ENCODE results near the gene UBXN4.
"Not testable (repeated sequence)": the region's sequence is repeated elsewhere in the genome, so short reads cannot be mapped to it uniquely, and the experiment has no call there.

Gene UBXN4, protein sequence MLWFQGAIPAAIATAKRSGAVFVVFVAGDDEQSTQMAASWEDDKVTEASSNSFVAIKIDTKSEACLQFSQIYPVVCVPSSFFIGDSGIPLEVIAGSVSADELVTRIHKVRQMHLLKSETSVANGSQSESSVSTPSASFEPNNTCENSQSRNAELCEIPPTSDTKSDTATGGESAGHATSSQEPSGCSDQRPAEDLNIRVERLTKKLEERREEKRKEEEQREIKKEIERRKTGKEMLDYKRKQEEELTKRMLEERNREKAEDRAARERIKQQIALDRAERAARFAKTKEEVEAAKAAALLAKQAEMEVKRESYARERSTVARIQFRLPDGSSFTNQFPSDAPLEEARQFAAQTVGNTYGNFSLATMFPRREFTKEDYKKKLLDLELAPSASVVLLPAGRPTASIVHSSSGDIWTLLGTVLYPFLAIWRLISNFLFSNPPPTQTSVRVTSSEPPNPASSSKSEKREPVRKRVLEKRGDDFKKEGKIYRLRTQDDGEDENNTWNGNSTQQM
- long read RNA-seq, donor 1, full-length matches to known transcripts, result 13 of 39 reads
- long read RNA-seq, donor 1, partial matches to known transcripts, result 26 of 39 reads
- long read RNA-seq, donor 1, other reads (novel, unspliced or antisense), result 0 of 39 reads
- long read RNA-seq, donor 2, full-length matches to known transcripts, result 5 of 47 reads
- long read RNA-seq, donor 2, partial matches to known transcripts, result 42 of 47 reads
- long read RNA-seq, donor 2, other reads (novel, unspliced or antisense), result 0 of 47 reads
- long read RNA-seq, donor 3, full-length matches to known transcripts, result 4 of 39 reads
- long read RNA-seq, donor 3, partial matches to known transcripts, result 35 of 39 reads
- long read RNA-seq, donor 3, other reads (novel, unspliced or antisense), result 0 of 39 reads
- long read RNA-seq, donor 4, full-length matches to known transcripts, result 5 of 47 reads
- long read RNA-seq, donor 4, partial matches to known transcripts, result 42 of 47 reads
- long read RNA-seq, donor 4, other reads (novel, unspliced or antisense), result 0 of 47 reads
- long read RNA-seq, donor 5, full-length matches to known transcripts, result 11 of 28 reads
- long read RNA-seq, donor 5, partial matches to known transcripts, result 17 of 28 reads
- long read RNA-seq, donor 5, other reads (novel, unspliced or antisense), result 0 of 28 reads
- long read RNA-seq, donor 6, full-length matches to known transcripts, result 4 of 56 reads
- long read RNA-seq, donor 6, partial matches to known transcripts, result 52 of 56 reads
- long read RNA-seq, donor 6, other reads (novel, unspliced or antisense), result 0 of 56 reads
- long read RNA-seq, donor 7, full-length matches to known transcripts, result 8 of 45 reads
- long read RNA-seq, donor 7, partial matches to known transcripts, result 37 of 45 reads
- long read RNA-seq, donor 7, other reads (novel, unspliced or antisense), result 0 of 45 reads
- long read RNA-seq, donor 8, full-length matches to known transcripts, result 8 of 36 reads
- long read RNA-seq, donor 8, partial matches to known transcripts, result 28 of 36 reads
- long read RNA-seq, donor 8, other reads (novel, unspliced or antisense), result 0 of 36 reads

GRCh38 chr2:135741395-135742324 lies at the start of gene UBXN4:
TSS of gene UBXN4 (plus strand) at chr2:135741855. CDS start at chr2:135741930, 75 bp downstream.
- DNase-seq, result peak; percentile 96

DNA sequence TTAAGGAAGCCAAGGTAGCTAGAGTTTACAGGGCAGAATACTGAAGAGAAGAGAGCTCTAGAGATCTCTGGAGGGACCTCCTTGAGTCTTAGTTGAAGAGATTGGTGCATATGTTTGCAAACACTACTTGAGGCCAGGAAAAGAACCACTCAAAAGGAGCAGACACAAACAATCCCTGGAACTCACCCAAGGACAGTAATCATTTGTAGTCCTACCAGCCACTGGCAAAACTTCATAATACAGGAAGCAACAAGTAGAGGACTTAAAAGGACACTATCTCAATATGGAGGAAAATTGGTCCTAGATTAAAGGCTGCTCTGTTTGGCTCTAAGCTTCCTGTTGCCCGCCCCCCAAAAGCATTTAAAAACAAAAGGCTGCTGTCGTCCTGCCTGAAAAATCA lies 46.9 kb upstream of the UBXN4 start:
- DNase-seq, result no peak

DNA sequence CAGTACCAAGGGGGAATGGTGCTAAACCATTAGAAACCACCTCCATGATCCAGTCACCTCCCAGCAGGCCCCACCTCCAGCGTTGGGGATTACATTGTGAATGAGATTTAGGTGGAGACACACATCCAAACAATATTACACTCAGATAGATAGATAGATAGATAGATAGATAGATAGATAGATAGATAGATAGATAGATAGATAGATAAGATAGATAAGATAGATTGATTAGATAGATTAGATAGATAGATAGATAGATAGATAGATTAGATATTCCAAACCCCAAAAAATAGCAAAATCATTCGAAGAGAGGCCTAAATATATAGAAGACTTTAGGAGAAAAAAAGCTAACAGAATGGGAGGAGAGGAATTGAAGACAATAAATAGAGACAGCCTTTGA lies 42.8 kb upstream of the UBXN4 start:
- DNase-seq, result no peak

- DNase-seq, result no peak
These were observed 40.2 kb upstream of the UBXN4 start for GRCh38 chr2:135701442-135701841.

GRCh38 chr2:135703300-135703699 lies 38.4 kb upstream of the UBXN4 start:
- DNase-seq, result no peak

DNA sequence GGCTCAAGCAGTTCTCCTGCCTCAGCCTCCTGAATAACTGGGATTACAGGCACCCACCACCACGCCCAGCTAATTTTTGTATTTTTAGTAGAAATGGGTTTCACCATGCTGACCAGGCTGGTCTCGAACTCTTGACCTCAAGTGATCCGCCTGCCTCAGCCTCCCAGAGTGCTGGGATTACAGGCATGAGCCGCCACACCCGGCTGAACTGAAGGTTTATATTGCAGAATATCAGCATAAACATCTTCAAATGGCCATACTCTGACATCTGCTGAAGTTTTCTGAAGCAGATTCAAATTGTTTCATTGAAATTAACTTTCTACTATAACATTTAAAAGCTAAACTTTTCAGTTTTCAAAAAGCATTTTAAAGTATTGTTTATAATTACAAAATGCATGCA lies 37.6 kb upstream of the UBXN4 start:
- not testable (repeated sequence) for DNase-seq

DNA sequence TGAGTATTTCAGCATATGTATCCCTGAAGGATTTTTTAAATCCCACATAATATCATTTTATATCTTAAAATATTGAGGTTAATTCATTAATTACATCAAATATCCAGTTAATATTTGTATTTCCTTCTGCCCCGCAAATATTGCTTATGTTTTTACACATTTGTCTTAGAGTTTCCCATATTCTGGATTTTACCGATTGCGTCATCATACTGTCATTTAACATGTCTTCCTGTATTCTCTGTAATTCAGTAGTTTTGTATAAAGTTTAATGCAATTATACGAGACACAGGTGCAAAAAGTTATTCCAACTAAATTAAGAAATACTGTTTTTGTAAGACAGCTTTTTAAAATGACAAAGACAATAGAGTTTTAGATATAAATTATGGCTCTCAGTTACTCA lies 33.5 kb upstream of the UBXN4 start:
- DNase-seq, result no peak

DNA sequence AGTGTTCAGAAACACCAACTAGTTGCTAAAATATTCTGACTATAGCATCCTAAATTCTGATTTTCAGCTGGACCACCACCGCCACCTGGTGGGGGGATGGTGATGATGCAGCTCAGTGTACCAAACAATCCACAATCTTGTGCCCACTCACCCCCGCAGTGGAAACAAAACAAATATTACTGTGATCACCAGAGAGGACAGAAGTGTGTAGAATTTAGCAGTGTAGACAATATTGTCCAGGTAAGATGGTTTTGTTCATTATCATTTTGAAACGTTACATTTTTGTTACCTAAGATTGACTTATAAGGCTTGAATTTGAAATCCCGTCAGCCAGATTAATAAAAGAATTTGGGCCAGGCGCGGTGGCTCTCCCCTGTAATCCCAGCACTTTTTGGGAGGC lies 31.7 kb upstream of the UBXN4 start:
- DNase-seq, result peak; percentile 10

GRCh38 chr2:135715086-135715485 lies 26.6 kb upstream of the UBXN4 start:
- DNase-seq, result not testable (repeated sequence)

- no peak for DNase-seq
These were observed 13.5 kb upstream of the UBXN4 start for GRCh38 chr2:135728064-135728743.

- no peak for DNase-seq
These were observed 9.1 kb upstream of the UBXN4 start for GRCh38 chr2:135732561-135732960.

- no peak for DNase-seq
These were observed 8.6 kb upstream of the UBXN4 start for GRCh38 chr2:135733045-135733444.

DNA sequence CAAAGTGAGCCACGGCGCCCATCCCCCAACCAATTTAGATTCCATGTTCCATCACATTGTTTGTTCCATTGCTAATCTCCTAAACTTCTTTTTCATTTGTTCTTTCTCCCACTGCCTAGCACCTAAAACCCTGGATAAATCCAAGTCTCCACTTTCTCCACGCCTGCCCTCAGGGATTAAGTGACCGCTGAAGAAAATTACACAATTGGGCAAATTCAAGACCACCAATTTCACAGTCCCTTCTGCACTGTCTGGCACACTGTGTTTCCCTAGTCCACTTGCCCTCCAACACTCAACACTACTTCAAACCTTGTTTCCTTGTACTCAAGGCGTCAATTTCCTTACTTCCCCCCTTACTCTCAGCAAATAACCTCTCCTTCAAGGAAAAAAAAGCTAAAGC lies 5.1 kb upstream of the UBXN4 start:
- no peak for DNase-seq

GRCh38 chr2:135740206-135740605 lies 1.4 kb upstream of the UBXN4 start:
- DNase-seq, result no peak

DNA sequence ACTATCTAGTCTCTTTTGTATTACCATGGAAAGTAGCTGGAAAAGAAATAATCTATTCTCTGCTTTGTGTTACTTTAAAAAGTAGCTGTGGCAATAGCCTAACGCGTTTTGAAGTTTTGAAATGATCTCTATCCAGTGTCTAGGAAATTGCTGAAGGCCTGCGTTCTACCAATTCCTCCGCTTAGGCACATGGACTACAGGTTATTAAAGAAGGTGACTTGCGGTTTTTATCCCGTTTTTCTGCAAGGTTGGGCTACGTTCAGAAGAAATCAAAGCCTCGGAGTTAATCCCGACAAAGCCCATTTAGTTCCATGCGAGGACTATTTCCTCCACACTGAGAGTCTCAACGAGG lies 636 bp upstream of the UBXN4 start:
- DNase-seq, result no peak

DNA sequence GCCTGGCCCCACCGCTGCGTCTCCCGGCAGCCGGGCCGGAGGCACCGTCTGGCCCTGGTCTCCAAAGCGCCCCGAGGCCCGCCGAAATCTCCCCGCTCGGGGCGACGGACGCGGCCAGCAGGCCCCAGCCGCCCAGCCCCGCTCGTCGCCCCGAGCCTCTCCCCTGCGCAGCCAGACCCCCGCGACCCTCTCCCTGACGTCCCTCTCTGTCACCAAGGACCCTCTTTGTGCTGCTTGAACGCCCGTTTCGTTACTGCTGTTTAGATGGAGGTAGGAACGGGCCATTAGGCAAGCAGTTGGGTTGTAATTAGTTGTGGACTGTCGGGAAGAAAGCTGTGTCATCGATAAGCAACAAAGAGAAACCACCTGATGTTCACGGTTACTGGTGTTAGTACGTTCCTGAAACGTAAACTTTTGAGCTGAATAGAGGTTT lies 686 bp downstream of the UBXN4 start:
- DNase-seq, result no peak

GRCh38 chr2:135743860-135744259 lies 2.2 kb downstream of the UBXN4 start:
- no peak for DNase-seq

DNA sequence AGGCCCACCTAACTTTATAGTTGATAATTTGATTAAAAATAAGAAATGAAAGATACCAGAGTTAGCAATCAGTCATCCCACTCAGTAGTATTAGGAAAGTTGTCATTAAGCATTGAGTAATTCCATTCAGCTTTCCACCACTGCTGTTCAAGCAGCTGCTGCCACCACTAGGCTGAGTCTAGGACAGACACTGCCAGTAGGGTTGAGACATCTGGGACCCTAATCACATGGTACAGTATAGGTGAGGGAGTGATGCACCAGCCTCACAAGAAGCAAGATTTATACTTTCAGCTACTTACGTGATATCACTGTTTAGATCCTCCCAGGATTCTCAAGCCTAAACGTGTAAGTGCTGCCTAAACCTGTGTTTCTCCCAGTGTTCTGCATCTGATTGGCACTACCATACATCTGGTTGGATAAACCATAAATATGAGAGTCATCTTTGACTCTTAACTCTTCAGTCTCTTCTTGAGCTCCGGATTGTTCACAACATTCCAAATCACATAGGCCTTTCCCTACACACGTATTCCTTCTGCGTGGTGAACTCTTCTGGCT lies 3.2 kb downstream of the UBXN4 start:
- DNase-seq, result no peak

GRCh38 chr2:135745545-135745944 lies 3.9 kb downstream of the UBXN4 start:
- no peak for DNase-seq

DNA sequence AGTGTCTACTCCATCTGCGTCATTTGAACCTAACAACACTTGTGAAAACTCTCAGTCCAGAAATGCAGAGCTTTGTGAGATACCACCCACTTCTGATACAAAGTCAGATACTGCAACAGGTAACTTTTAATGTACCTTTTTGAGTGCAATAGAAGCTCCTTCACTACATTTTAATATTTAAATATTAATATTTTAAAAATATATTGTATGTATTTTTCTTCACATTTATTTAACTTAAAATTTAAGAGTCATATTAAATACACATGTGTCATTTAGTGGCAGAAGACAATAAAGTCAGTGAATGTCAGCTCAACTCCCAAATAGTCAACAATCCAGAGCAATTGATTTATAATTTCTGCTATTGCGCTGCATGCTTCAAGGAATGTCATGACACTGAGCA lies 13.9 kb downstream of the UBXN4 start:
- no peak for DNase-seq

Measured in right kidney (tissue), 9 donors.